ENCODE data around the gene PCCA. TPM values are rescaled to one million over a fixed set of nuclear protein-coding genes. Genes with fewer than 3 reads are reported as not detected.

Gene PCCA
- total RNA-seq, 1 experiment from 2014 or later: 52.8 TPM

GRCh38 chr13:100362371-100362770 is 273.5 kb downstream of the PCCA start (continued):
- no peak for TF ChIP-seq ZNF532 (CRISPR knock-in tag; IDR thresholded peaks at IDR 0.05; ENCODE audit: borderline replicate concordance)

GRCh38 chr13:100362781-100363180 is 273.9 kb downstream of the PCCA start:
- H3K27me3 Mint-ChIP-seq (ENCODE audit: low read depth): no peaks in the 10 kb centered on the region
- peaks cover 52% of the 10 kb centered on the region for H3K4me1 Mint-ChIP-seq
- CTCF ChIA-PET: no interaction called here
- TF ChIP-seq KAT7 (CRISPR knock-in tag; IDR thresholded peaks at IDR 0.05; ENCODE audit: borderline replicate concordance) (no peak), NR2C2 (CRISPR knock-in tag; IDR thresholded peaks at IDR 0.05) (no peak), AFF4 (CRISPR knock-in tag; IDR thresholded peaks at IDR 0.05; ENCODE audit: borderline replicate concordance) (no peak), ZNF121 (CRISPR knock-in tag; IDR thresholded peaks at IDR 0.05) (no peak), ZBTB21 (CRISPR knock-in tag; IDR thresholded peaks at IDR 0.05; ENCODE audit: borderline replicate concordance) (no peak), SMAD4 (CRISPR knock-in tag; IDR thresholded peaks at IDR 0.05) (no peak), NFE2L1 (CRISPR knock-in tag; IDR thresholded peaks at IDR 0.05) (no peak), ESRRA (CRISPR knock-in tag; IDR thresholded peaks at IDR 0.05; ENCODE audit: borderline replicate concordance) (no peak), RELA (CRISPR knock-in tag; IDR thresholded peaks at IDR 0.05; ENCODE audit: borderline replicate concordance) (no peak), ZSCAN18 (CRISPR knock-in tag; IDR thresholded peaks at IDR 0.05) (no peak), CBFB (CRISPR knock-in tag; IDR thresholded peaks at IDR 0.05; ENCODE audit: low read depth) (no peak)
- TF ChIP-seq, protein P1, sequence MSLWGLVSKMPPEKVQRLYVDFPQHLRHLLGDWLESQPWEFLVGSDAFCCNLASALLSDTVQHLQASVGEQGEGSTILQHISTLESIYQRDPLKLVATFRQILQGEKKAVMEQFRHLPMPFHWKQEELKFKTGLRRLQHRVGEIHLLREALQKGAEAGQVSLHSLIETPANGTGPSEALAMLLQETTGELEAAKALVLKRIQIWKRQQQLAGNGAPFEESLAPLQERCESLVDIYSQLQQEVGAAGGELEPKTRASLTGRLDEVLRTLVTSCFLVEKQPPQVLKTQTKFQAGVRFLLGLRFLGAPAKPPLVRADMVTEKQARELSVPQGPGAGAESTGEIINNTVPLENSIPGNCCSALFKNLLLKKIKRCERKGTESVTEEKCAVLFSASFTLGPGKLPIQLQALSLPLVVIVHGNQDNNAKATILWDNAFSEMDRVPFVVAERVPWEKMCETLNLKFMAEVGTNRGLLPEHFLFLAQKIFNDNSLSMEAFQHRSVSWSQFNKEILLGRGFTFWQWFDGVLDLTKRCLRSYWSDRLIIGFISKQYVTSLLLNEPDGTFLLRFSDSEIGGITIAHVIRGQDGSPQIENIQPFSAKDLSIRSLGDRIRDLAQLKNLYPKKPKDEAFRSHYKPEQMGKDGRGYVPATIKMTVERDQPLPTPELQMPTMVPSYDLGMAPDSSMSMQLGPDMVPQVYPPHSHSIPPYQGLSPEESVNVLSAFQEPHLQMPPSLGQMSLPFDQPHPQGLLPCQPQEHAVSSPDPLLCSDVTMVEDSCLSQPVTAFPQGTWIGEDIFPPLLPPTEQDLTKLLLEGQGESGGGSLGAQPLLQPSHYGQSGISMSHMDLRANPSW (CRISPR knock-in tag; conservative IDR thresholded peaks at IDR 0.05; ENCODE audit: low read depth): no peak
- TF ChIP-seq, protein P2, sequence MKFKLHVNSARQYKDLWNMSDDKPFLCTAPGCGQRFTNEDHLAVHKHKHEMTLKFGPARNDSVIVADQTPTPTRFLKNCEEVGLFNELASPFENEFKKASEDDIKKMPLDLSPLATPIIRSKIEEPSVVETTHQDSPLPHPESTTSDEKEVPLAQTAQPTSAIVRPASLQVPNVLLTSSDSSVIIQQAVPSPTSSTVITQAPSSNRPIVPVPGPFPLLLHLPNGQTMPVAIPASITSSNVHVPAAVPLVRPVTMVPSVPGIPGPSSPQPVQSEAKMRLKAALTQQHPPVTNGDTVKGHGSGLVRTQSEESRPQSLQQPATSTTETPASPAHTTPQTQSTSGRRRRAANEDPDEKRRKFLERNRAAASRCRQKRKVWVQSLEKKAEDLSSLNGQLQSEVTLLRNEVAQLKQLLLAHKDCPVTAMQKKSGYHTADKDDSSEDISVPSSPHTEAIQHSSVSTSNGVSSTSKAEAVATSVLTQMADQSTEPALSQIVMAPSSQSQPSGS (CRISPR knock-in tag; IDR thresholded peaks at IDR 0.05; ENCODE audit: borderline replicate concordance, low read depth): no peak
- H3K4me3 Mint-ChIP-seq: no peak overlapping the region
- POLR2A ChIA-PET: no interaction called here
- peaks cover 8% of the 10 kb centered on the region for H3K36me3 Mint-ChIP-seq
- H3K27ac Mint-ChIP-seq: peak overlapping the region; percentile 23; the same call in 1 of the 2 replicates
- peaks cover 4% of the 10 kb centered on the region; the same call in 1 of the 2 replicates for H3K9me3 Mint-ChIP-seq
- DNase-seq (ENCODE audit: low spot score): no peak
- no peak for ATAC-seq
